ENCODE results near the gene FAM171A1. TPM values are rescaled to one million over a fixed set of nuclear protein-coding genes. Genes with fewer than 3 reads are reported as not detected.
A peak's percentile ranks its signal among the peaks of the same experiment; 100 is the strongest.

The FAM171A1 gene
- total RNA-seq, 1 donor from 2014 or later: 28.2 TPM

DNA sequence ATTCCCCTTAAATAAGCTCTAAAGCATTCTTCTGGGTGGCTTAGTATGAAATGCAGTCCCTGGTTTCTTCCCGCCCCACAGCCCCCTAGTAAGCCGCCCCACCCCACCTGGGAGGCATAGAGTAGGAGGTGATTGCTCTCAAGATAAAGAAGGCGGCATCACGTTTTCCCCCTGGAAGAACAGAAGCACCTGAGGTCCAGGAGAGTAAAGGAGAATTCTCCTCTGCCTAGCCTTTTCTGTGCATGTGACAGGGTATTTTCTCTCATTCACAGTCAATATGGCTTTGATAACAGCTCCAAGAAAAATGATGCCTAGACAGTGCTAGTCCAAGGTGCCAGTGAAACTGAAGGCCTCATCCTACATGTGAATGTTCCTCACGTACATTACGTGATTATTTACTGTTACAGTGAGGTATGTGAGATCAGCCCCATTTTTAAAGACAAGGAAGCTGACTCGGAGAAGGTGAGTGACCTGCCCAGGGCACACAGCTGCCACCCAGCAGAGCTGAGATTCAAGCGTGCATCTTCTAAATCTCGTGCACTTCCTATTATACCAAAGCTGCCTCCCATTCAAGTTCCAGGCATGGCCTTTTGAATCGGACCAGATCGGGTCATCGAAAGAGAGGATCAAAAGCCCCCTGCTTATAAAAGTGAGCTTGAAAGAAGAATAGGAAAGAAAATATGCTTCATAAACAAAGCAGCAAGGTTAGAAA, 59.4 kb downstream of the FAM171A1 start:
- Histone ChIP-seq H3K79me2 (ENCODE audit: low read depth) (peaks cover 16% of the 10 kb centered on the region), H3K27ac (no peak overlapping the region), H2AFZ (replicated peaks) (no peak overlapping the region), H3K4me3 (no peak overlapping the region), H3K36me3 (no peaks in the 10 kb centered on the region), H3K4me2 (no peak overlapping the region), H3F3A (ENCODE audit: low read depth) (no peaks in the 10 kb centered on the region), H3K4me1 (peaks cover 6% of the 10 kb centered on the region), H3K9ac (no peak overlapping the region), H3K9me3 (ENCODE audit: low read depth) (no peaks in the 10 kb centered on the region), H3K27me3 (no peaks in the 10 kb centered on the region), H4K20me1 (ENCODE audit: low read depth) (peaks cover 10% of the 10 kb centered on the region)
- no peak for DNase-seq (ENCODE audit: low spot score)
- TF ChIP-seq, protein P1, sequence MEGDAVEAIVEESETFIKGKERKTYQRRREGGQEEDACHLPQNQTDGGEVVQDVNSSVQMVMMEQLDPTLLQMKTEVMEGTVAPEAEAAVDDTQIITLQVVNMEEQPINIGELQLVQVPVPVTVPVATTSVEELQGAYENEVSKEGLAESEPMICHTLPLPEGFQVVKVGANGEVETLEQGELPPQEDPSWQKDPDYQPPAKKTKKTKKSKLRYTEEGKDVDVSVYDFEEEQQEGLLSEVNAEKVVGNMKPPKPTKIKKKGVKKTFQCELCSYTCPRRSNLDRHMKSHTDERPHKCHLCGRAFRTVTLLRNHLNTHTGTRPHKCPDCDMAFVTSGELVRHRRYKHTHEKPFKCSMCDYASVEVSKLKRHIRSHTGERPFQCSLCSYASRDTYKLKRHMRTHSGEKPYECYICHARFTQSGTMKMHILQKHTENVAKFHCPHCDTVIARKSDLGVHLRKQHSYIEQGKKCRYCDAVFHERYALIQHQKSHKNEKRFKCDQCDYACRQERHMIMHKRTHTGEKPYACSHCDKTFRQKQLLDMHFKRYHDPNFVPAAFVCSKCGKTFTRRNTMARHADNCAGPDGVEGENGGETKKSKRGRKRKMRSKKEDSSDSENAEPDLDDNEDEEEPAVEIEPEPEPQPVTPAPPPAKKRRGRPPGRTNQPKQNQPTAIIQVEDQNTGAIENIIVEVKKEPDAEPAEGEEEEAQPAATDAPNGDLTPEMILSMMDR (IDR thresholded peaks at IDR 0.05): no peak
- no peak for TF ChIP-seq EZH2 (IDR thresholded peaks at IDR 0.05)
- TF ChIP-seq EZH2phosphoT487 (IDR thresholded peaks at IDR 0.05): no peak
- H3K4me1 Mint-ChIP-seq: peaks cover 27% of the 10 kb centered on the region
- peaks cover 8% of the 10 kb centered on the region for H3K36me3 Mint-ChIP-seq
- H3K27ac Mint-ChIP-seq: peak overlapping the region; percentile 24
- H3K4me3 Mint-ChIP-seq: no peak overlapping the region
- peaks cover under 1% of the 10 kb centered on the region for H3K9me3 Mint-ChIP-seq
- peaks cover 2% of the 10 kb centered on the region for H3K27me3 Mint-ChIP-seq (ENCODE audit: insufficient read depth, low read depth)

DNA sequence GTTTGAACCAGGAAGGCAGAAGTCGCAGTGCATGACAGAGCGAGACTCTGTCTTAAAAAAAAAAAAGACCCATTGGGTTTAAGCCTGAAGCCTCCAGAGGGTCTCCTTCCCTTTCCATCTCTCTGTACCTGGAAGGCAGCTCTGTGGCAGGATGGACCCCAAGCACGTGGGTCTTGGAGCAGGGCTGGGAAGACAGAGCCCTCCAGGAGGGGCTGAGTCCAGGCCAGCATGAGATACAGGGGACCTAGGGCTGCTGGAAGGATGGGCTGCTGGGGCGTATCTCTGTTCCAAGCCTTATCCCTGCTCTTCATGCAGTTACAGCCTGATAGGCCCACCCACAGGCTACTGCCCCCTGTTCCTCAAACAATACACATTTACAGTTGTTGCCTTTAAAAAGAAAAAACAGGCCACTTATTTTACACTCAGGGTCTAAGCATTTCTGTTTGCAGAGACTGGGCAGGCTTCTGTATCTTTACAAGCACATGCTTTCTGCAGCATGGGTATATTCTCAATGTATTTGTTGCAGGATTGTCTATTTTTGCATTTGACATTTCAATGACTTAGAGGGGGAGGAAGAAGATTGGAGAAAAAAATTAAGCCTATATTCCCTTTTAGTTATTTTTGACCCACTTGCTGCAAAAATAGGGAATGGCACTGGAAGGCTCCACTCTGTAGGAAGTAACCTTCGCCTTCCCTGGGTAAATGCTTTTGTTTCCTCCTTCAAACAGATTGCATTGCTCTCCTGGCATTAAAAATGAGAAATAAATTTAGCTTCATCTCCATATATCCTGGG, 60.1 kb downstream of the FAM171A1 start:
- Mint-ChIP-seq H3K4me1 (peaks cover 25% of the 10 kb centered on the region), H3K36me3 (peaks cover 10% of the 10 kb centered on the region), H3K27ac (no peak overlapping the region), H3K9me3 (peaks cover 3% of the 10 kb centered on the region), H3K27me3 (ENCODE audit: insufficient read depth, low read depth) (no peaks in the 10 kb centered on the region), H3K4me3 (no peak overlapping the region)
- no peak for TF ChIP-seq EZH2 (IDR thresholded peaks at IDR 0.05)
- TF ChIP-seq, protein P1 (IDR thresholded peaks at IDR 0.05): no peak
- TF ChIP-seq EZH2phosphoT487 (IDR thresholded peaks at IDR 0.05): no peak
- H3K36me3 ChIP-seq: no peaks in the 10 kb centered on the region
- no peak overlapping the region for H3K4me3 ChIP-seq
- no peak overlapping the region for H3K4me2 ChIP-seq
- H3K27me3 ChIP-seq: no peaks in the 10 kb centered on the region
- peaks cover 10% of the 10 kb centered on the region for H4K20me1 ChIP-seq (ENCODE audit: low read depth)
- peaks cover 1% of the 10 kb centered on the region for H3K4me1 ChIP-seq
- H3K9ac ChIP-seq: no peak overlapping the region
- peaks cover 16% of the 10 kb centered on the region for H3K79me2 ChIP-seq (ENCODE audit: low read depth)
- no peaks in the 10 kb centered on the region for H3F3A ChIP-seq (ENCODE audit: low read depth)
- no peaks in the 10 kb centered on the region for H3K9me3 ChIP-seq (ENCODE audit: low read depth)
- H2AFZ ChIP-seq (replicated peaks): no peak overlapping the region
- no peak overlapping the region for H3K27ac ChIP-seq
- no peak for DNase-seq (ENCODE audit: low spot score)

DNA sequence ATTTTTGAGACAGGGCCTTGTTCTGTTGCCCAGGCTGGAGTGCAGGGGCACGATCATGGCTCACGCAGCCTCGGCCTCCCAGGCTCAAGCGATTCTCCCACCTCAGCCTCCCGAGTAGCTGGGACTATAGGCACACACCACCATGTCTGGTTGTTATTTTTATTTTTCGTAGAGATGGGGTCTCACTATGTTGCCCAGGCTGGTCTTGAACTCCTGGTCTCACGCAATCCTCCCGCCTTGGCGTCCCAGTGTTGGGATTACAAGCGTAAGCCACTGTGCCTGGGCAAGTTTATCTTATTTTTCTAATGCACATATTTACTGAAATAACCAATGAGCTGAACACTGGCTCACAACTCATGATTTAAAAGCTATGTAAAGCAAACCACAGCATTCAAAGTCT, 61.9 kb downstream of the FAM171A1 start:
- no peaks in the 10 kb centered on the region for H3K27me3 Mint-ChIP-seq (ENCODE audit: insufficient read depth, low read depth)
- no peaks in the 10 kb centered on the region for H3K9me3 ChIP-seq (ENCODE audit: low read depth)
- peaks cover 17% of the 10 kb centered on the region for H3K36me3 Mint-ChIP-seq
- H3K27me3 ChIP-seq: no peaks in the 10 kb centered on the region
- no peak overlapping the region for H3K27ac Mint-ChIP-seq
- H3K9me3 Mint-ChIP-seq: peaks cover 6% of the 10 kb centered on the region
- no peak overlapping the region for H3K4me3 ChIP-seq
- H3F3A ChIP-seq (ENCODE audit: low read depth): no peaks in the 10 kb centered on the region
- H2AFZ ChIP-seq (replicated peaks): no peak overlapping the region
- peaks cover 16% of the 10 kb centered on the region for H3K79me2 ChIP-seq (ENCODE audit: low read depth)
- H3K4me1 ChIP-seq: no peaks in the 10 kb centered on the region
- no peak overlapping the region for H3K27ac ChIP-seq
- peaks cover 6% of the 10 kb centered on the region for H4K20me1 ChIP-seq (ENCODE audit: low read depth)
- no peaks in the 10 kb centered on the region for H3K36me3 ChIP-seq
- H3K4me1 Mint-ChIP-seq: peaks cover 15% of the 10 kb centered on the region
- TF ChIP-seq EZH2phosphoT487 (IDR thresholded peaks at IDR 0.05) (no peak), EZH2 (IDR thresholded peaks at IDR 0.05) (no peak)
- TF ChIP-seq, protein P1 (IDR thresholded peaks at IDR 0.05): no peak
- no peak overlapping the region for H3K9ac ChIP-seq
- no peak overlapping the region for H3K4me3 Mint-ChIP-seq
- DNase-seq (ENCODE audit: low spot score): no peak
- H3K4me2 ChIP-seq: no peak overlapping the region
